Astrocyte (in vitro differentiated cells and primary cell): ENCODE data around the gene ATP5MK. TPM values are rescaled to one million over a fixed set of nuclear protein-coding genes. Genes with fewer than 3 reads are reported as not detected.

Experiments
- DNase-seq: peaks from one replicate; pipeline ENCODE4 v3.0.0-alpha.2; 2010; ENCODE audit warnings: low read depth
- FAIRE-seq: peaks from 2 replicates; lab custom pipeline; 2011; peaks lifted over from hg19 to GRCh38; lab: Jason Lieb, UNC
- H2AFZ ChIP-seq: 2 replicates; pipeline ENCODE4 v1.6.0; 2012; ENCODE audit warnings: low read depth, low read length, inconsistent platforms
- H3K27ac ChIP-seq: 2 replicates; pipeline ENCODE4 v1.5.1; 2011; ENCODE audit warnings: low read depth, low read length, inconsistent platforms
- H3K27me3 ChIP-seq: 2 replicates; pipeline ENCODE4 v1.6.0; 2011; ENCODE audit warnings: low read length, inconsistent platforms; ENCODE audit not compliant: insufficient read depth
- H3K36me3 ChIP-seq: 2 replicates; pipeline ENCODE4 v1.5.1; 2011; ENCODE audit warnings: low read length, inconsistent platforms; ENCODE audit not compliant: insufficient read depth
- H3K4me1 ChIP-seq: 2 replicates; pipeline ENCODE4 v1.5.1; 2011; ENCODE audit warnings: low read length, inconsistent platforms; ENCODE audit not compliant: insufficient read depth
- H3K4me2 ChIP-seq: 2 replicates; pipeline ENCODE4 v1.6.0; 2012; ENCODE audit warnings: low read length, inconsistent platforms
- H3K4me3 ChIP-seq: 2 replicates; pipeline ENCODE4 v1.5.1; 2011; ENCODE audit warnings: low read depth, mild to moderate bottlenecking, low read length, inconsistent platforms; ENCODE audit not compliant: insufficient read depth
- H3K79me2 ChIP-seq: 2 replicates; pipeline ENCODE4 v1.6.0; 2012; ENCODE audit warnings: mild to moderate bottlenecking, low read length, inconsistent platforms; ENCODE audit not compliant: insufficient read depth
- H3K9ac ChIP-seq: 2 replicates; pipeline ENCODE4 v1.6.0; 2012; ENCODE audit warnings: mild to moderate bottlenecking, low read length, inconsistent platforms
- H3K9me3 ChIP-seq: 2 replicates; pipeline ENCODE4 v1.5.1; 2012; ENCODE audit warnings: low read depth, mild to moderate bottlenecking, low read length, inconsistent platforms; ENCODE audit not compliant: insufficient read depth
- H4K20me1 ChIP-seq: 2 replicates; pipeline ENCODE4 v1.6.0; 2012; ENCODE audit warnings: low read length, inconsistent platforms; ENCODE audit not compliant: insufficient read depth
- H3K27ac Mint-ChIP-seq: one replicate; pipeline ENCODE4 v1.8.0; 2021; ENCODE audit warnings: mild to moderate bottlenecking, mixed read lengths; ENCODE audit not compliant: unreplicated experiment
- H3K27me3 Mint-ChIP-seq: one replicate; pipeline ENCODE4 v1.8.0; 2021; ENCODE audit warnings: low read depth, mixed read lengths; ENCODE audit not compliant: unreplicated experiment
- H3K36me3 Mint-ChIP-seq: one replicate; pipeline ENCODE4 v1.8.0; 2021; ENCODE audit warnings: low read depth, mixed read lengths; ENCODE audit not compliant: unreplicated experiment
- H3K4me1 Mint-ChIP-seq: one replicate; pipeline ENCODE4 v1.8.0; 2021; ENCODE audit warnings: low read depth, mixed read lengths; ENCODE audit not compliant: unreplicated experiment
- H3K4me3 Mint-ChIP-seq: one replicate; pipeline ENCODE4 v1.8.0; 2021; ENCODE audit warnings: mild to moderate bottlenecking, moderate library complexity, mixed read lengths; ENCODE audit not compliant: unreplicated experiment
- H3K9me3 Mint-ChIP-seq: one replicate; pipeline ENCODE4 v1.8.0; 2021; ENCODE audit warnings: mild to moderate bottlenecking, mixed read lengths; ENCODE audit not compliant: unreplicated experiment
- CTCF ChIP-seq: IDR thresholded peaks from 2 replicates; pipeline ENCODE4 v1.5.1; 2011; ENCODE audit warnings: low read depth, mild to moderate bottlenecking, inconsistent platforms, low read length, moderate library complexity; ENCODE audit not compliant: insufficient read depth
- EZH2 ChIP-seq: IDR thresholded peaks from 2 replicates; pipeline ENCODE4 v1.6.1; 2012; ENCODE audit warnings: mild to moderate bottlenecking, low read length, inconsistent platforms; ENCODE audit not compliant: insufficient read depth
- total RNA-seq: library from RNA; stranded (reverse); gene quantifications from 2 replicates; pipeline ENCODE4 v1.2.1, GENCODE V29; 2021

ATP5MK gene
- total RNA-seq, 1 donor from 2014 or later = 463 TPM

DNA sequence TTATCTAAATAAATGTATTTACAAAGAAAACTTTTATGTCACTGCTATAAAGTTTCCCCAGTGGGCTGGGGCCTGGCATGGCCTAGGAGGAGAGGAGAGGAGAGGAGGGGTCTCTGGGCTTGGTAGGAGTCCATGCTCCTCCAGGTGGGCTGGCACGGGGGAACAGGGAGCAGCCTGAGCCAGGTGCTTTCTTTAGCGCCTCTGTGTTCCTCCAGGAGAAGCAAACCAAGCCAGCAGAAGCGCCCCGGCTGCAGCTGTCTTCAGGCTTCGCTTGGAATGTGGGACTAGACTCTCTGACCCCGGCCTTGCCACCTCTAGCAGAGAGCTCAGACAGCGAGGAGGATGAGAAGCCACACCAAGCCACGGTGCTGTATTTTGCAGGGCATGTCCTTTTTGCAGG, 45.3 kb upstream of the ATP5MK start:
- Histone ChIP-seq H3K4me3 (no peak overlapping the region), H3K9me3 (no peaks in the 10 kb centered on the region), H3K27ac (peak overlapping the region; percentile 31), H3K4me2 (peak overlapping the region; percentile 48), H3K9ac (no peak overlapping the region), H3K27me3 (no peaks in the 10 kb centered on the region), H4K20me1 (peaks cover 61% of the 10 kb centered on the region), H3K4me1 (peaks cover 21% of the 10 kb centered on the region), H3K36me3 (peaks cover 58% of the 10 kb centered on the region), H3K79me2 (no peaks in the 10 kb centered on the region), H2AFZ (no peak overlapping the region)
- DNase-seq (no peak), FAIRE-seq (no peak)
- H3K27me3 Mint-ChIP-seq = no peaks in the 10 kb centered on the region
- H3K27ac Mint-ChIP-seq = peak overlapping the region; percentile 86
- TF ChIP-seq EZH2 (no peak), CTCF (no peak)
- no peaks in the 10 kb centered on the region for H3K9me3 Mint-ChIP-seq
- peaks cover 36% of the 10 kb centered on the region for H3K4me1 Mint-ChIP-seq
- H3K36me3 Mint-ChIP-seq = peaks cover 58% of the 10 kb centered on the region
- peak overlapping the region; percentile 14 for H3K4me3 Mint-ChIP-seq

- H3K4me1 ChIP-seq = peaks cover 21% of the 10 kb centered on the region
- no peak overlapping the region for H2AFZ ChIP-seq
- H3K9me3 ChIP-seq = no peaks in the 10 kb centered on the region
- H3K79me2 ChIP-seq = no peaks in the 10 kb centered on the region
- no peak overlapping the region for H3K4me2 ChIP-seq
- peaks cover 61% of the 10 kb centered on the region for H4K20me1 ChIP-seq
- H3K9ac ChIP-seq = no peak overlapping the region
- Mint-ChIP-seq H3K4me3 (peak overlapping the region; percentile 14), H3K27me3 (no peaks in the 10 kb centered on the region), H3K9me3 (no peaks in the 10 kb centered on the region), H3K4me1 (peaks cover 33% of the 10 kb centered on the region), H3K36me3 (peaks cover 55% of the 10 kb centered on the region), H3K27ac (peak overlapping the region; percentile 86)
- no peak for FAIRE-seq
- H3K27me3 ChIP-seq = no peaks in the 10 kb centered on the region
- H3K36me3 ChIP-seq = peaks cover 62% of the 10 kb centered on the region
- no peak overlapping the region for H3K4me3 ChIP-seq
- DNase-seq = no peak
- H3K27ac ChIP-seq = peak overlapping the region; percentile 31
- TF ChIP-seq CTCF = no peak
- no peak for TF ChIP-seq EZH2
Measured at GRCh38 chr10:103441206-103441605, 44.9 kb upstream of the ATP5MK start.

DNA sequence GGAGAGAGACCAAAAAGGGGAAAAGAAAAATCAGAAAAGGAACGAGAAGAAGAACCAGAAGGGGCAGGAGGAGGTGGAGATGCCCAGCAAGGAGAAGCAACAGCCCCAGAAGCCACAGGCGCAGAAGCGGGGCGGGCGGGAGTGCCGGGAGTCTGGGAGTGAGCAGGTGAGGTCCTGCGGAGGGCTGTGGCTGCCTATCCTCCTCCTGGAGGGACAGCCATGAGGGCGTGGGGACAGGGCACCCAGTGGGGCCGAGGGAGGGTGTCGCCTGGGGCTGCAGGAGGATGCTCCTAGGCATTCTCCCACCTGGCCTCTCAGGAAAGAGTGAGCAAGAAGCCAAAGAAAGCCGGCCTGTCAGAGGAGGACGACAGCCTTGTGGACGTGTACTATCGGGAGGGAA, 44.1 kb upstream of the ATP5MK start:
- no peak for FAIRE-seq
- Mint-ChIP-seq H3K4me1 (peaks cover 30% of the 10 kb centered on the region), H3K9me3 (no peaks in the 10 kb centered on the region)

More for the DNA sequence above, 44.1 kb upstream of the ATP5MK start:
- Histone ChIP-seq H3K4me1 (peaks cover 18% of the 10 kb centered on the region), H3K9ac (no peak overlapping the region), H3K9me3 (no peaks in the 10 kb centered on the region), H3K79me2 (no peaks in the 10 kb centered on the region), H3K4me2 (no peak overlapping the region), H2AFZ (no peak overlapping the region), H3K36me3 (peaks cover 67% of the 10 kb centered on the region), H4K20me1 (peaks cover 60% of the 10 kb centered on the region), H3K27me3 (no peaks in the 10 kb centered on the region), H3K27ac (no peak overlapping the region), H3K4me3 (no peak overlapping the region)
- H3K27me3 Mint-ChIP-seq = no peaks in the 10 kb centered on the region
- TF ChIP-seq CTCF (no peak), EZH2 (no peak)
- peak overlapping the region; percentile 64 for H3K4me3 Mint-ChIP-seq
- H3K36me3 Mint-ChIP-seq = peaks cover 52% of the 10 kb centered on the region
- peak overlapping the region; percentile 89 for H3K27ac Mint-ChIP-seq
- no peak for DNase-seq
